ENCODE data around the gene BCAS3.

GRCh38 chr17:60909405-60909804, 231.8 kb downstream of the BCAS3 start:
- TF ChIP-seq POU6F1 (CRISPR knock-in tag; IDR thresholded peaks at IDR 0.05; ENCODE audit: borderline replicate concordance, low read depth) (no peak), OSR1 (CRISPR knock-in tag; IDR thresholded peaks at IDR 0.05) (no peak), CSDC2 (CRISPR knock-in tag; IDR thresholded peaks at IDR 0.05) (no peak), TOX (CRISPR knock-in tag; IDR thresholded peaks at IDR 0.05; ENCODE audit: borderline replicate concordance) (no peak), PATZ1 (CRISPR knock-in tag; IDR thresholded peaks at IDR 0.05; ENCODE audit: borderline replicate concordance) (no peak), ZFP30 (CRISPR knock-in tag; IDR thresholded peaks at IDR 0.05) (no peak), BACH2 (CRISPR knock-in tag; IDR thresholded peaks at IDR 0.05; ENCODE audit: borderline replicate concordance) (no peak), TSHZ2 (CRISPR knock-in tag; IDR thresholded peaks at IDR 0.05) (no peak), PPARA (CRISPR knock-in tag; IDR thresholded peaks at IDR 0.05; ENCODE audit: borderline replicate concordance) (no peak), TCF4 (CRISPR knock-in tag; IDR thresholded peaks at IDR 0.05; ENCODE audit: borderline replicate concordance) (no peak), ESRRG (CRISPR knock-in tag; IDR thresholded peaks at IDR 0.05) (no peak)
